Hepatocyte (in vitro differentiated cells): Measurements from ENCODE around the gene TMOD2. TPM values are rescaled to one million over a fixed set of nuclear protein-coding genes. Genes with fewer than 3 reads are reported as not detected.
A peak's percentile ranks its signal among the peaks of the same experiment; 100 is the strongest.

Experiments used
- DNase-seq: peaks from one replicate; pipeline ENCODE4 v3.0.0-alpha.2; 2016; ENCODE audit warnings: low spot score
- H2AFZ ChIP-seq: fragments of 200-600 bp; sonication (generic); 2 replicates; pipeline ENCODE4 v1.6.0; 2016; ENCODE audit warnings: antibody characterized with exemption, mild to moderate bottlenecking
- H3K27ac ChIP-seq: fragments of 200-600 bp; sonication (generic); 2 replicates; pipeline ENCODE4 v1.5.1; 2016; ENCODE audit warnings: mild to moderate bottlenecking
- H3K27me3 ChIP-seq: fragments of 200-600 bp; sonication (generic); 2 replicates; pipeline ENCODE4 v1.6.1; 2016
- H3K36me3 ChIP-seq: fragments of 200-600 bp; sonication (generic); replicated peaks from 2 replicates; pipeline ENCODE4 v1.5.1; 2016; ENCODE audit warnings: low read depth; ENCODE audit not compliant: insufficient read depth
- H3K4me1 ChIP-seq: fragments of 200-600 bp; sonication (generic); 2 replicates; pipeline ENCODE4 v1.5.1; 2016; ENCODE audit warnings: mild to moderate bottlenecking, moderate library complexity; ENCODE audit not compliant: insufficient read depth
- H3K4me2 ChIP-seq: fragments of 200-600 bp; sonication (generic); 2 replicates; pipeline ENCODE4 v1.6.0; 2016
- H3K4me3 ChIP-seq: fragments of 200-600 bp; sonication (generic); 2 replicates; pipeline ENCODE4 v1.5.1; 2016; ENCODE audit warnings: mild to moderate bottlenecking
- H3K79me2 ChIP-seq: fragments of 200-600 bp; sonication (generic); 2 replicates; pipeline ENCODE4 v1.6.0; 2017; ENCODE audit warnings: mild to moderate bottlenecking
- H3K9me2 ChIP-seq: fragments of 200-600 bp; sonication (generic); replicated peaks from 2 replicates; pipeline ENCODE4 v1.6.0; 2017; ENCODE audit warnings: mild to moderate bottlenecking; ENCODE audit not compliant: insufficient read depth
- H3K9me3 ChIP-seq: fragments of 200-600 bp; sonication (generic); 2 replicates; pipeline ENCODE4 v1.5.1; 2016; ENCODE audit warnings: low read depth, mild to moderate bottlenecking
- H4K20me1 ChIP-seq: fragments of 200-600 bp; sonication (generic); 2 replicates; pipeline ENCODE4 v1.6.0; 2016; ENCODE audit warnings: mild to moderate bottlenecking; ENCODE audit not compliant: insufficient read depth, poor library complexity, severe bottlenecking
- EZH2 ChIP-seq: fragments of 200-600 bp; sonication (generic); IDR thresholded peaks from 2 replicates; pipeline ENCODE4 v1.6.1; 2016; ENCODE audit warnings: antibody characterized with exemption, mild to moderate bottlenecking, borderline replicate concordance
- EZH2phosphoT487 ChIP-seq: fragments of 200-600 bp; sonication (generic); IDR thresholded peaks from one replicate; pipeline ENCODE4 v1.6.1; 2018; ENCODE audit warnings: antibody characterized with exemption, mild to moderate bottlenecking, low read depth, moderate library complexity; ENCODE audit not compliant: unreplicated experiment, severe bottlenecking
- WGBS: methylation state at CpG from one replicate; pipeline ENCODE4 v1.1.6; 2016; ENCODE audit warnings: low lambda C conversion rate; ENCODE audit errors: missing lambda C conversion rate; 5-methylcytosine and 5-hydroxymethylcytosine counted together
- polyA plus RNA-seq: library from polyadenylated mRNA; unstranded; fragments of >200 nt; fragmentation: Nextera tagmentation; extraction: Ambion mirVana; gene quantifications from 2 replicates; pipeline ENCODE4 v1.2.1, GENCODE V29; 2016
- total RNA-seq: library from RNA; depleted of rRNA; stranded (reverse); fragments of >200 nt; gene quantifications from 2 replicates; pipeline ENCODE4 v1.2.3, GENCODE V29; 2014
- TF ChIP-seq, protein P1 (sequence below): fragments of 200-600 bp; sonication (generic); IDR thresholded peaks from 2 replicates; pipeline ENCODE4 v1.5.1; 2016; ENCODE audit warnings: antibody characterized with exemption, mild to moderate bottlenecking; ENCODE audit not compliant: poor library complexity

The TMOD2 gene
- total and polyA plus RNA-seq, 2 experiments from 2014 or later = 1.7 to 2.9 TPM

DNA sequence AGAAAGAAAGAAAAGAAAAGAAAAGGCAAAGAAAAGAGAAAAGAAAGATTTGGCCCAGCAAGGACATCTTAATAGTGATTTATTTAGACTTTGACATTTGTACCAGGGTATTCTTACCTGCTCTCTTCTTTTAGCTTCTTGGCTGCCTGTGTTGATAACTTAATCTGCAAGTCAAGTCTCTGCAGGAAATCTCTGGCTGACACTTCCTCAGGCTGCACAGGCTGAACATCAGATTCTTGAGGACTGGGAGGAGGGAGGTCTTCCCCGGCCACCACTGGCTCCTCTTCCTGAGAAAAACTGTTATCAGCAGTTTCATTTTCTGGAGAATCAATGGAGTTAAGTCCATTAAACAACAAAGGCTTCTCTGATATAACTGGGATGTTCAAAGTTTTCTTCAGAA is 26.7 kb upstream of the TMOD2 start:
- H3K36me3 ChIP-seq = no peaks in the 10 kb centered on the region
- no peak overlapping the region for H2AFZ ChIP-seq
- 7% methylated on average over 1 of the region's 1 CpG for WGBS
- no peaks in the 10 kb centered on the region for H4K20me1 ChIP-seq
- peaks cover 3% of the 10 kb centered on the region for H3K4me1 ChIP-seq
- H3K4me3 ChIP-seq = no peak overlapping the region
- no peak overlapping the region for H3K27ac ChIP-seq
- DNase-seq = no peak
- H3K9me2 ChIP-seq = no peaks in the 10 kb centered on the region
- H3K4me2 ChIP-seq = no peak overlapping the region
- H3K9me3 ChIP-seq = no peaks in the 10 kb centered on the region
- H3K27me3 ChIP-seq = no peaks in the 10 kb centered on the region
- TF ChIP-seq EZH2phosphoT487 (no peak), EZH2 (no peak)
- TF ChIP-seq, protein P1, sequence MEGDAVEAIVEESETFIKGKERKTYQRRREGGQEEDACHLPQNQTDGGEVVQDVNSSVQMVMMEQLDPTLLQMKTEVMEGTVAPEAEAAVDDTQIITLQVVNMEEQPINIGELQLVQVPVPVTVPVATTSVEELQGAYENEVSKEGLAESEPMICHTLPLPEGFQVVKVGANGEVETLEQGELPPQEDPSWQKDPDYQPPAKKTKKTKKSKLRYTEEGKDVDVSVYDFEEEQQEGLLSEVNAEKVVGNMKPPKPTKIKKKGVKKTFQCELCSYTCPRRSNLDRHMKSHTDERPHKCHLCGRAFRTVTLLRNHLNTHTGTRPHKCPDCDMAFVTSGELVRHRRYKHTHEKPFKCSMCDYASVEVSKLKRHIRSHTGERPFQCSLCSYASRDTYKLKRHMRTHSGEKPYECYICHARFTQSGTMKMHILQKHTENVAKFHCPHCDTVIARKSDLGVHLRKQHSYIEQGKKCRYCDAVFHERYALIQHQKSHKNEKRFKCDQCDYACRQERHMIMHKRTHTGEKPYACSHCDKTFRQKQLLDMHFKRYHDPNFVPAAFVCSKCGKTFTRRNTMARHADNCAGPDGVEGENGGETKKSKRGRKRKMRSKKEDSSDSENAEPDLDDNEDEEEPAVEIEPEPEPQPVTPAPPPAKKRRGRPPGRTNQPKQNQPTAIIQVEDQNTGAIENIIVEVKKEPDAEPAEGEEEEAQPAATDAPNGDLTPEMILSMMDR = no peak
- no peaks in the 10 kb centered on the region for H3K79me2 ChIP-seq

GRCh38 chr15:51726302-51727073 is 24.9 kb upstream of the TMOD2 start:
- TF ChIP-seq EZH2 = no peak
- no peak for TF ChIP-seq EZH2phosphoT487
- TF ChIP-seq, protein P1 = no peak
- peak overlapping the region; percentile 11 for H3K27ac ChIP-seq
- 11% methylated on average over 5 of the region's 5 CpGs for WGBS

GRCh38 chr15:51727141-51727897 is 24.1 kb upstream of the TMOD2 start:
- H3K4me3 ChIP-seq = no peak overlapping the region
- TF ChIP-seq, protein P1 = peak; percentile 11
- TF ChIP-seq EZH2 = no peak
- no peaks in the 10 kb centered on the region for H3K9me3 ChIP-seq
- H3K4me2 ChIP-seq = no peak overlapping the region
- peaks cover 3% of the 10 kb centered on the region for H3K79me2 ChIP-seq
- no peaks in the 10 kb centered on the region for H3K27me3 ChIP-seq
- no peaks in the 10 kb centered on the region for H4K20me1 ChIP-seq
- H3K4me1 ChIP-seq = no peaks in the 10 kb centered on the region
- H3K27ac ChIP-seq = no peak overlapping the region
- no peaks in the 10 kb centered on the region for H3K9me2 ChIP-seq
- no peak for DNase-seq
- WGBS = 65% methylated on average over 4 of the region's 4 CpGs
- no peaks in the 10 kb centered on the region for H3K36me3 ChIP-seq
- no peak overlapping the region for H2AFZ ChIP-seq

More at GRCh38 chr15:51726302-51727073, 24.9 kb upstream of the TMOD2 start:
- DNase-seq = peak; percentile 81
- Histone ChIP-seq H3K4me2 (peak overlapping the region; percentile 29), H4K20me1 (no peaks in the 10 kb centered on the region), H3K4me1 (no peaks in the 10 kb centered on the region), H2AFZ (no peak overlapping the region), H3K27me3 (no peaks in the 10 kb centered on the region), H3K9me2 (no peaks in the 10 kb centered on the region), H3K9me3 (no peaks in the 10 kb centered on the region), H3K36me3 (no peaks in the 10 kb centered on the region), H3K79me2 (peaks cover 3% of the 10 kb centered on the region), H3K4me3 (no peak overlapping the region)
